ENCODE results near the gene TENM4. TPM values are rescaled to one million over a fixed set of nuclear protein-coding genes. Genes with fewer than 3 reads are reported as not detected.
"Not testable (repeated sequence)": the region's sequence is repeated elsewhere in the genome, so short reads cannot be mapped to it uniquely, and the experiment has no call there.

The TENM4 gene
- total RNA-seq, 1 donor from 2014 or later, result 112 TPM

DNA sequence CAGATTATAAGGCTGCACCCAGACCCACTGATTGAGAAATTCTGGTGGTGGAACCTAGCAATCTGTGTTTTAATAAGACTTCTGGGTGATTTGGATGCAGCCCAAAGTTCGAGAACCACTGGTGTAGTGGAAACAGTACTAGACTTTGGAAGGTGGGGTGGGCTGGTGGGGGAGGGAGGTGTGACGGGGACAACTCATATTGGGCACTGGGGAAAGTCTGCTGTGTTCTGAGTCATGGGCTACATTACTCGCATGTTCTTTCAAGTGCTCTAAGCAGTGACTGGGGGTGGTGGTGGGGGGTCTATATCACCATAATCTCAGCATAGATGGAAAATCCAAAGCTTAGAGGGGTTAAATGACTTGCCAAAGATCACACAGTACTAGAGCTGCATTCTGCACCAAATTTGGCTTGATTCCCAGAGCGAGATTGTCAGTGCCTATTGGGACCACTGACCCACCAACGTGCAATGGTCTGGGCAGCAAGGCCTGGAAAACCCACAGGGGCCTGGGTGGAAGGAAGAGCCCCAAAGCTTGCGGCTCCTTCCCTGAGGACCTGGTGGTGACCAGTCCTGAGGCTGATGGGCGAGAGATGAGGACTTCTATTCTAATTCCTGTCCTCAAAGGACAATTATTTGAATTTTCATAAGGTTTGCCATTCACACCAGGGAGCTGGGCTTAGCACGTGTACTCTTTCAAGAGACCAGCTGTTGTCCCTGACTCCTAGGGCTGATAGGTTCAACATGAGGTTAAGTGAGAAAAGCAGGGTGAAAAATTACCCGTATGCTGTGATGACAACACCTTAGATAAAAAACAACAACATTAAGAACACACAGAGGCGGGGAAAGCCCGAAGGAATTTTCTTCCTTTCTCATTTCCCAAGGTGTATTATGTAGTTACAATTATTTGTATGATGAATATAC is 788.6 kb downstream of the TENM4 start:
- no peak for DNase-seq

DNA sequence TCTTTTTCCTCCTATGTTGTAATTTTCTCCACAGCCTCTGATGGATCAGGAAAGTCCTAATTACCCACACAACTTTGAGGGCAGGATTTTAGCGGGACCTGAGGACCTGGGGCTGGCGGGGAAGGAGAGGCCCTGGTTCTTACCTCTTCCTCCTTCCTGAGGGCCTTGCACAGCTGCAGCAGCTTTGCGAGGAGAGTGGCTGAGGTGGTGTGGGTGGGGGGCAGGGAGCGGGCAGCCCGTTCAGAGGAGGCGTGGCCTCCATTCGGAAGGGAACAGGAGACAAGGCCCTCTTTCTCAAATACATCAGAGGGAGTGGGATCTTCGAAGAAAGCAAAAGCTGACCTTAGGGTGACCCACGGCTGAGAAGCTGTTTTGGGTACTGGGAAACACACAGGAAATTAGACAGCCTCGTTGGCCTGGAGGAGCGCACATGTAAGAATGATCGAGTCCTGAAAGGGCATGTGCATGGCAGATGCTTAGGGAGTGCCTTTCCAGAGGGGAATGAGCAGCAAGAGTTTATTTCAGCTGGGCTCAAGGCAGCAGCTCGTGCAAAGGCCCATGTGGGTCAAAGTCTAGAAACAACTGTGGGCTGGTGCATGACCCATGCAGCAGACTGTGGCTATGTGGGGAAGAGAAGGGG is 789.6 kb downstream of the TENM4 start:
- DNase-seq, result no peak

GRCh38 chr11:78649361-78650215 is 791.2 kb downstream of the TENM4 start:
- no peak for DNase-seq

- no peak for DNase-seq
Measured at GRCh38 chr11:78647986-78648875, 792.6 kb downstream of the TENM4 start.

DNA sequence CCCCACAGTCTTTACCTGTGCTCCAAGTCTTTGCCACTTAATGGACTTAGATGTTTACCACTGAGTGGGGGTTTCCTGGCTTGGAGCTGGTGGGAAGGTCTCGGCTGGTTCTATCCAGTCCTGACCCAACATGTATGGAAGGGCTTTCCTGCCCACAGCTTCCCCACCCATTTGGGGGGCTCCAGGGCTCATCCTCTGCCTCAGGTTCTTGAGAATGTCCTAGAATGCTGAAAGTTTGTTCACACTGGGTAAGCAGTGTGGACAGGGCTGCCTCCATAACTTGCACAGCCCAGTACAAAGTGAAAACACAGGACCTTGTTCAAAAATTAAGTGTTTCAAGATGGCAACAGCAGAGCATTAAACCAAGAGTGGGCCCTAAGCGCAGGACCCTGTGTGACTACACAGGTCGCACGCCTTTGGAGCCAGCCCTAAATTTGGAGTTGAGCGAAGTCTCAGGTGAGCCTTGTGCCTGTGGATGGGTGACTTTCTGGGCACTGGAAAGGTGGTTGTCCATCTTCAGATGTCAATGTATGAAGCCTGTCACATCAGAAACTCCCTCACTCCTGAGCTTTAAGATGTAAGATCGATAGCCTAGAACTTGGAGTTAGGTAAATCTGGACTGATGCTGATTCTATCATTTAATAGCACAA is 793.4 kb downstream of the TENM4 start:
- DNase-seq, result no peak

- no peak for DNase-seq
Measured at GRCh38 chr11:78646564-78647185, 794.2 kb downstream of the TENM4 start.

DNA sequence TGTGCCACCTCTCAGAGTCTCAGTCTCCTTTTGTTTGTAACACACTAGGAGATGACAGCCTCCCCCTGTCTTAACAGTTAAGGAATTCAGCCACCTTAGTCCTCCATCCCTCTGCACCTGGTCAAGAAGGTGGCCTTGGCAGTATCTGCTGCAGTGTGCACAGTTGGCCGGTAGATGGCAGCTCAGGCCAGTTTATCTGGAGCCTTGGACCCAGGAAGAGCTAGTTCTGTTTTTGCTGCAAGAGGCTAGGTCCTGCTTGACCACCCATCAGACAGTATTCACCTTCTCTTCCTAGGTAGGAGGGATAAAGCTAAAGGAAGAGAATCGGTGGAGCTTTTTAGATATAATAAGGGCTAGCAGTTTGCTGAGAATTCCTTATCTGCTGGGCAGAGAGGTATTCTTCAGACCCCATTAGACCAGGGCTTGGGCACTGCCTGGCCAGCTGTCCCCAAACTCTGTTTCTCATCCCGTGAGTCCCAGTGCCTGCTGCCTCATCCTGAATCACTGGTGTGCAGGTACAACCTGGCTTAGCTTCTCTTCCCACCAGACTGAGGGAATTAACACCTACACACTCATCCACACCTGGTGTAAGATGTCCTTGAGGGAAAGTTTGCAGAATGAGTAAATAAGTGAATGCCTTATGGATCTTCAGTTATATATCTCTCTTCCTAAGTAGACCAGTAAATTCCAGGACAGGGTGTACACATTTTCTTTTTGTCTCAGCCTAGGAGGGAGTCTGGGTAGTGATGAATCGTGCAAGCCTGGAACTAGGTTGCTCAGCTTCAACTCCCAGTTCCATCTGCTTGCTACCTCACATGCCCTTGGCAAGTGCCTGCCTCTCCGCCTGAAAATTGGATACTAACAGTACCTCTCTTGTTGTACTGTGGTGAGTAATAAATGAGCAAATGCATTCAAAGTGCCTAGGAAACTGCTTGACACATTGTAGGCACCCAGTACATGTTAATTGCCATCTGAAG is 795.3 kb downstream of the TENM4 start:
- peak; percentile 59 for DNase-seq

DNA sequence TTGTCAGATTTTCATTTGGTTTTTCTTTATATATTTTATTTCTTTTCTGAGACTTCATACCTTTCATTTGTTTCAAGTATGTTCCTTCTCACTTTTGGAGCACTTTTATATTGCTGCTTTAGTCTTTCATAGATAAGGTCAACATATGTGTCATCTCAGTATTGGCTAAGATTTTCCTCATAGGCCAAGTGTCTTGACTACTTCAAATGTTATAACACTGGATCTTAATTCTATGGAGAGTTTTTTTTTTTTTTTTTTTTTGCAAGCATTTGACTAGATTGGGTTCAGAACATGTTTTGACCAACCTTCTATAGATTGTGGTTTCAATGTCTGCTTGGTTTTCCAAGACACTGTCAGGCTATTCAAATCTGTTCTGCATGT is 797.2 kb downstream of the TENM4 start:
- no peak for DNase-seq

DNA sequence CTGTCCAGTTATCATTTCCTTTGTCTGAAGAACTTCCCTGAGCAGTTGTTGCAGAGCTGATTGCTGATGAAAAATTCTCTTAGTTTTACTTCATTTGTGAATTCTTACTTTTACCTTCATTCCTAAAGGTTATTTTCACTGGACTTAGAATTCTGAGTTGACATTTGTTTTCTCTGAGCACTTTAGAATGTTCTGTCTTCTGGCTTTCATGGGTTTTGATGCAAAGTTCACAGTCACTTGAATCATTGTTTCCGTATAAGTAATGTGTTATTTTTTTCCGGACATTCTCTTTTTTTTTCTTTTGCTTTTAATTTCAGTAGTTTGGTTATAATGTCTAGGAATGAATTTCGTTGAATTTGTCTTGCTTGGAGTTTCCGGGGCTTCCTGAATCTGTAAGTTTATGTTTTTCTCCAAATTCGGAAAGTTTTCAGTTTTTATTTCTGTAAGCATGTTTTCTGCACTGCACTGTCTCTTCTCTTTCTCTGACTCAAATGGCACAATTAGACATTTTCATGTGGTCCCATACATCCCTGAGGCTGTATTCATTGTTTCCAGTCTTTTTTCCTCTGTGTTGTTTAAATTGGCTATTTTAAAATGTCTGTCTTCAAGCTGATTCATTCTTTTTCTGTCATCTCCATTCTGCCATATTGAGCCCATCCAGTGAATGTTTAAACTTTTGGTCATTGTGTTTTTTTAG is 797.7 kb downstream of the TENM4 start:
- no peak for DNase-seq

DNA sequence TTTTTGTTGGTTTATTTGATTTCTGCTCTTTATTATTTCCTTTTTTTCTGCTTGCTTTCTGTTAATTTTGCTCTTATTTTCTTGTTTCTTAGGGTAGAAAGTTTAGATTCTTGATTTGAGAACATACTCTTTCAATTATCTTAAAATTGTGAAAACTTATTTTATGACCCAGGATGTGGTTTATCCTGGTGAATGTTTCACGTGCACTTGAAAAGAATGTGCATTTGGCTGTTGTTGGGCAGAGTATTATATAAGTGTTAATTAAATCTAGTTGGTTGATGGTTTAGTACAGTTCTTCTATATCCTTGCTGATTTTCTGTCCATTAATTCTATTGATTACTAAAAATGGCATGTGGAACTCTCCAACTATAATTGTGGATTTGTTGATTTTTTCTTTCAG is 799.3 kb downstream of the TENM4 start:
- no peak for DNase-seq

- no peak for DNase-seq
Measured at GRCh38 chr11:78638704-78639380, 802.0 kb downstream of the TENM4 start.

GRCh38 chr11:78637527-78637926 is 803.3 kb downstream of the TENM4 start:
- DNase-seq, result not testable (repeated sequence)

DNA sequence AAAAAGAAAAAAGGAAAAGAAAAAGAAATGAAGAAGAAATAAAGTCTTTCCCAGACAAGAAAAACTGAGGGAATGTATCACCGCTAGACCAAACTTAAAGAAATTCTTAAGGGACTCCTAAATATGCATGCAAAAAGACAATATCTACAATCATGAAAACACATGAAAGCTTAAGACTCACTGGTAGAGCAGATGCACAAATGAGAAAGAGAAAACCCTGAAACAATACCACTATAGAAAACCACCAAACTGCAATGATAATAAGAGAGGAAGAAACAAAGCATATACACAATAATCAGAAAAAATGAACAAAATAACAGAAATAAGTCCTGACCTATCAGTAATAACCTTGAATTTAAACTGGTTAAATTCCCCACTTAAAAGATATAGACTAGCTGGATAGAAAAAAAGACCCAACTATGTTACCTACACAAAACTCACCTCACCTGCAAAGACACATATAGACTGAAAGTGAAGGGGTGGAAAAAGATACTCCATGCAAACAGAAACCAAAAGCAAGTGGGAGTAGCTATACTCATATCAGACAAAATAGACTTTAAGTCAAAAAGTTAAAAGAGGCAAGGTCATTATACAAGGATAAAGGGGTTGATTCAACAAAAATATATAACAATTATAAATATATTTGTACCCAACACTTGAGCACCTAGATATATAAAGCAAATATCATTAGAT is 804.9 kb downstream of the TENM4 start:
- no peak for DNase-seq

DNA sequence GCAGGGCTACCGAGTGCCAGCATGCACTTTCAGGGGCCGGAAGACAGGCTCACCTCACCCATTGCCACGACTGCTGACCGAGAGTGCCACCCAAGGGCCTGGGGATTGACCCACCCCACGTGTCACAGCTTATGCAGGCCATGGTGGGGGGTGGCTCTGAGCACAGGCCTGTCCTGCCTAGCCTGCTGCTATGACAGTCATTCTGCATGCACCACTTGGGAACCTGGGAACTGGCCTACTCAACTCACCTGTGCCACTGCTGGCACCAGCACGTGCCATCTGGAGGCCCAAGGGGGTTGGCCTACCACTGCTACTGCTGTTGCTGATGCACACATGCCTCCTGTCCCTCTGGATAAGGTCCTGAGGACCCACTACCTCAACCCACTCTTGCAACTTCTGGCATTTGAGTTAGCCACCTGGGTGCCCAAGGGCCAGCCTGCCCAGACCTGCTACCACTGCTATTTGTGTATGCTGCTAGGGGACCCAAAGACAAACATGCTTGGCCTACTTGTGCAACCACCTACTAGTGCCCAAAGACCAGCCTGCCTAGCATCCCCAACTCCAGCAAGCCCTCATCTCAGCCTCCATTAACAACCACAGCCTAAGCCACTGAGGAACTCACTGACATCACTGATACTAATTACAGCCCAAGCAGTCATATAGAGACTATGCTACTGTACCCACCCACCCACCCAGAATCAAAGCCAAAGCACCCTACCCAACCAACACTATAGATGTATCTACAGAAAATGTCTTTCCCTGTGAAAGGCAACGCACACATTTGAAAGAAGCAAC is 807.1 kb downstream of the TENM4 start:
- no peak for DNase-seq

GRCh38 chr11:78630561-78631303 is 810.1 kb downstream of the TENM4 start:
- no peak for DNase-seq

GRCh38 chr11:78630155-78630554 is 810.7 kb downstream of the TENM4 start:
- DNase-seq, result no peak

Measured in occipital lobe (tissue), 2 donors.